ENCODE results near the gene NHS. TPM values are rescaled to one million over a fixed set of nuclear protein-coding genes. Genes with fewer than 3 reads are reported as not detected.

The NHS gene
- total RNA-seq, 4 donors from 2014 or later = 0.20 to 0.39 (median 0.30) TPM

DNA sequence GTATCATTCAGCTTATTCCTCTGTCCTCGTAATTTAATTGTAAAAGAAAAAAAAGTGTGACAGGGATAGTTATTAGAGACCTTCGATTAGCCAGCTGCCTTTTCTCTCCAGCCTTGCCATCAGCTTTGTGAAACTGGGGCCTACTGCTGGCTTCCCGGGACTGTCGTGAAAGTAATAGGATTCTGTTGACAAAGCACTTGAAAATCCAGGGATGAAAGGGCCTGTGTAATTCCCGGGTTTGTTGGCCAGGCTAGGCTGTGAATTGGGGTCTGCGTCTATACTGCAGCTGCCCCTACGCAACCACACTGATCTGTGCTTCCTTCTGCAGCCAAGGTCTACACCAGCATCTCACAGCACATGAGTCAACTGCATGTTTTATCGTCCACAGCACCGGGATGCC, 241.9 kb downstream of the NHS start:
- Histone ChIP-seq H3K4me3 (no peak overlapping the region), H3K27ac (no peak overlapping the region), H3K9me3 (no peaks in the 10 kb centered on the region), H3K36me3 (no peaks in the 10 kb centered on the region), H3K4me1 (no peaks in the 10 kb centered on the region), H3K27me3 (no peaks in the 10 kb centered on the region)
- DNase-seq (no peak), ATAC-seq (no peak)
- in situ Hi-C loops (cut with MboI; ENCODE audit: low sequenced_read_pairs in 4 of 4) = no loop called here
- TF ChIP-seq, protein P1, sequence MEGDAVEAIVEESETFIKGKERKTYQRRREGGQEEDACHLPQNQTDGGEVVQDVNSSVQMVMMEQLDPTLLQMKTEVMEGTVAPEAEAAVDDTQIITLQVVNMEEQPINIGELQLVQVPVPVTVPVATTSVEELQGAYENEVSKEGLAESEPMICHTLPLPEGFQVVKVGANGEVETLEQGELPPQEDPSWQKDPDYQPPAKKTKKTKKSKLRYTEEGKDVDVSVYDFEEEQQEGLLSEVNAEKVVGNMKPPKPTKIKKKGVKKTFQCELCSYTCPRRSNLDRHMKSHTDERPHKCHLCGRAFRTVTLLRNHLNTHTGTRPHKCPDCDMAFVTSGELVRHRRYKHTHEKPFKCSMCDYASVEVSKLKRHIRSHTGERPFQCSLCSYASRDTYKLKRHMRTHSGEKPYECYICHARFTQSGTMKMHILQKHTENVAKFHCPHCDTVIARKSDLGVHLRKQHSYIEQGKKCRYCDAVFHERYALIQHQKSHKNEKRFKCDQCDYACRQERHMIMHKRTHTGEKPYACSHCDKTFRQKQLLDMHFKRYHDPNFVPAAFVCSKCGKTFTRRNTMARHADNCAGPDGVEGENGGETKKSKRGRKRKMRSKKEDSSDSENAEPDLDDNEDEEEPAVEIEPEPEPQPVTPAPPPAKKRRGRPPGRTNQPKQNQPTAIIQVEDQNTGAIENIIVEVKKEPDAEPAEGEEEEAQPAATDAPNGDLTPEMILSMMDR (IDR thresholded peaks at IDR 0.05 in 4 of 5, conservative IDR thresholded peaks at IDR 0.05 in 1 of 5) = no peak
- no peak for TF ChIP-seq POLR2A (IDR thresholded peaks at IDR 0.05)
- intact Hi-C loops (cut with DNase I; ENCODE audit: low total_unique reads) = no loop called here

DNA sequence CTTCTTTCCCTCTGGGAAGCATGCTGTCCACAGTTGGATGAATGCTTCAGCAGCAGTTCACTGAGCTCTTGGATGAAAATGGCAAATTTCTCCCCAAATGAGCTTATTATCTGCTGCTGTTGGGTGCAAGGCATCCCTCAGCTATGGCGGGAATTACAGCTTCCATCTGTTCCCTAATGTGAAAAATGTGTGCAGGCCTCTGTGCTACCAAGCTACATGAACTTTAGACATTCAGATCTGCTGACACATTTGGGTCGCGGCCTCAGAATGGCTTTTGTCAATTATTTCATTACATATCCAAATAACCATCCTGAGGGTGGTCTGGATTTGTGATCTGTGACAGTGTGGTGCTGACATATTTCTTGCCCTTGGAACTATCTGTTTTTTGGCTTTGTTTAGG, 242.8 kb downstream of the NHS start:
- Histone ChIP-seq H3K27me3 (no peaks in the 10 kb centered on the region), H3K36me3 (no peaks in the 10 kb centered on the region), H3K4me1 (no peaks in the 10 kb centered on the region), H3K9me3 (no peaks in the 10 kb centered on the region), H3K4me3 (no peak overlapping the region), H3K27ac (no peak overlapping the region)
- DNase-seq = no peak
- in situ Hi-C loops (cut with MboI; ENCODE audit: low sequenced_read_pairs in 4 of 4) = no loop called here
- intact Hi-C loops (cut with DNase I; ENCODE audit: low total_unique reads) = no loop called here
- no peak for ATAC-seq
- TF ChIP-seq POLR2A (IDR thresholded peaks at IDR 0.05) = no peak
- TF ChIP-seq, protein P1 (IDR thresholded peaks at IDR 0.05 in 4 of 5, conservative IDR thresholded peaks at IDR 0.05 in 1 of 5) = no peak

DNA sequence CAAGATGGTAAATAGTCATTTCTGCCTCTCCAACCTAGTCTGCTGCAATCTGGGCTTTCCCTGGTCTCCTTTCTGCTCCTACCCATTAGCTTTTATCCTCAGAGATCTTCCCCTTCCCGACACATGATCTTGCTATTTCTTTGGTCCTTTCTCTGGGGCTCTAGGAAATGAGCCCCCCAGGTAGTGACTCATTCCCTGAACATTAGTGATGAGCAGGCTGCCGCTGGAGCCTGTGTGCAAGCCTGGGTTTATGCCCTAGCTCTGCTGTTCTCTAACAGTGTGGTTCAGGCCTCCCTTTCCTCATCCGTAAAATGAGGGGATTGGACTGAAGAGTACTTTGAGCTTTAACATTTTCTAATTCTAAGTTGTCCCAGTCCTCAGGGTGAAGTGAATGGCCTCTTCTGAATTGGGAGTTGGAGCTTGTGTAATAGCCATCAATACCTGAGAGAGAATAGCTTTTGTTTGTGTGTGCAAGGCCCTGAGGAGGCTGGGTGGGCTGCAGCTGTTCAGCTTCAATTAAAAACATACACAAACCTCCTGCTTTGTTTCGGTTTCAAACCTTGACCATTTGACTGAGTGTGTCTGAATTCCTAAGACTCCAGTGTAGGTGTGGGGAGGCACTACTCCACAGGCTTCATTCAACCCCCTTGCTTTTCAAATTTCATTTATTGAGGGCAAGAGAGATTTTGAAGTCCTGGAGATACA, 246.7 kb downstream of the NHS start:
- Histone ChIP-seq H3K4me3 (no peak overlapping the region), H3K27ac (no peak overlapping the region), H3K9me3 (no peaks in the 10 kb centered on the region), H3K27me3 (no peaks in the 10 kb centered on the region), H3K36me3 (no peaks in the 10 kb centered on the region), H3K4me1 (no peaks in the 10 kb centered on the region)
- DNase-seq = no peak
- in situ Hi-C loops (cut with MboI; ENCODE audit: low sequenced_read_pairs in 4 of 4) = no loop called here
- TF ChIP-seq, protein P1 (IDR thresholded peaks at IDR 0.05 in 4 of 5, conservative IDR thresholded peaks at IDR 0.05 in 1 of 5) = no peak
- TF ChIP-seq POLR2A (IDR thresholded peaks at IDR 0.05) = no peak
- intact Hi-C loops (cut with DNase I; ENCODE audit: low total_unique reads) = no loop called here
- ATAC-seq = no peak

DNA sequence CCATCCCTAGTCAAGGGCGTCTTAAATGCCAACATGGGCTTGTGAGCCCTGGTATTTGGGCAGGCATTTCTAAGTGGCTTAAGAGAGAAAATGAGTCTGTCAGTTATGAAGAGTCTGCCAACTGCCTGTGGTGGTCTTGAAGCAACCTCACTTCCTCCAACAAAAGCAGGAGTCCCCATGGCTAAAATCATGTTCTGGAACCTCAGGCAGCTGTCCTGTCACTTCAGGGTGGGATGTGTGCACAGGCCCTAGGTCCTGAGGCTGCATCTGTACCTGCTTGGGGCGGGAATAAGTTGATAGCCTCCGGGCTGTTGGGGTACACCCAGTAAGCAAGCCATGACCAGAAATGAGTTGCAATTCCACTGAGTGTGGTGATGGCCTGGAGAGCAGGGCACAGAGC, 247.3 kb downstream of the NHS start:
- no peak overlapping the region for H3K27ac ChIP-seq
- ATAC-seq (no peak), DNase-seq (no peak)
- H3K4me3 ChIP-seq = no peak overlapping the region
- H3K36me3 ChIP-seq = no peaks in the 10 kb centered on the region
- no peaks in the 10 kb centered on the region for H3K27me3 ChIP-seq
- no peaks in the 10 kb centered on the region for H3K9me3 ChIP-seq
- intact Hi-C loops (cut with DNase I; ENCODE audit: low total_unique reads) = no loop called here
- no peaks in the 10 kb centered on the region for H3K4me1 ChIP-seq
- in situ Hi-C loops (cut with MboI; ENCODE audit: low sequenced_read_pairs in 4 of 4) = no loop called here
- TF ChIP-seq, protein P1 (IDR thresholded peaks at IDR 0.05 in 4 of 5, conservative IDR thresholded peaks at IDR 0.05 in 1 of 5) = no peak
- TF ChIP-seq POLR2A (IDR thresholded peaks at IDR 0.05) = no peak

DNA sequence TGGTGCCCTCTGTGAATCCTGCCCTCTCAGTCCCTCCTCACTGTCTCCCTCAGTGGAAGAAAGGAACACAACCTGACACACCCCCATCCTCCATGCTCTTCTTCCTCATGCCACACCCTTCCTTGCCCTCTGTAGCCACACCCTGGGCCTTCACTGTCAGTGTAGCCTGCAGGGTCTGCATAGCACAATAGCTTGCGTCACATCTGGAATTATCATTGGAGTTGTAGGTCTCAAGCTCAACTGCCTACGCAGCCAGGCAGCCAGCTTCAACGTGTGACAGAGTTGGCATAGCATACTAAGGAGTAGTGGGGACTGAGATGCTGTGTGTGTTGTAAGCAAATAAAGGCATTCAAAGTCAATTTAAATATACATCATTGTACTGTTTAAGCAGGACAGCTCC, 248.8 kb downstream of the NHS start:
- no peaks in the 10 kb centered on the region for H3K9me3 ChIP-seq
- DNase-seq (no peak), ATAC-seq (no peak)
- no peak overlapping the region for H3K4me3 ChIP-seq
- H3K4me1 ChIP-seq = no peaks in the 10 kb centered on the region
- in situ Hi-C loops (cut with MboI; ENCODE audit: low sequenced_read_pairs in 4 of 4) (no loop called here), intact Hi-C loops (cut with DNase I; ENCODE audit: low total_unique reads) (no loop called here)
- no peaks in the 10 kb centered on the region for H3K27me3 ChIP-seq
- H3K27ac ChIP-seq = no peak overlapping the region
- TF ChIP-seq, protein P1 (IDR thresholded peaks at IDR 0.05 in 4 of 5, conservative IDR thresholded peaks at IDR 0.05 in 1 of 5) = no peak
- TF ChIP-seq POLR2A (IDR thresholded peaks at IDR 0.05) = no peak
- H3K36me3 ChIP-seq = no peaks in the 10 kb centered on the region
